Thyroid gland (tissue), 4 donors: ENCODE data around the gene CLCN5.

Source experiments
- POLR2A ChIP-seq, 2 donors: fragments of 450-650 bp; IDR thresholded peaks; one replicate each; pipeline ENCODE4 v1.6.1; 2017; ENCODE audit warnings: antibody characterized with exemption in 2 of 2, mild to moderate bottlenecking in 2 of 2, moderate library complexity in 1 of 2
- TF ChIP-seq, protein P1 (sequence below), 6 experiments: fragments of 200-600 bp in 3 of 6; fragments of 450-650 bp in 3 of 6; sonication (generic) in 3 of 6; IDR thresholded peaks; one replicate each; pipeline ENCODE4 v1.5.1; 2016 to 2019; ENCODE audit warnings: antibody characterized with exemption in 6 of 6, mild to moderate bottlenecking in 2 of 6, inconsistent platforms in 1 of 6, moderate library complexity in 1 of 6

DNA sequence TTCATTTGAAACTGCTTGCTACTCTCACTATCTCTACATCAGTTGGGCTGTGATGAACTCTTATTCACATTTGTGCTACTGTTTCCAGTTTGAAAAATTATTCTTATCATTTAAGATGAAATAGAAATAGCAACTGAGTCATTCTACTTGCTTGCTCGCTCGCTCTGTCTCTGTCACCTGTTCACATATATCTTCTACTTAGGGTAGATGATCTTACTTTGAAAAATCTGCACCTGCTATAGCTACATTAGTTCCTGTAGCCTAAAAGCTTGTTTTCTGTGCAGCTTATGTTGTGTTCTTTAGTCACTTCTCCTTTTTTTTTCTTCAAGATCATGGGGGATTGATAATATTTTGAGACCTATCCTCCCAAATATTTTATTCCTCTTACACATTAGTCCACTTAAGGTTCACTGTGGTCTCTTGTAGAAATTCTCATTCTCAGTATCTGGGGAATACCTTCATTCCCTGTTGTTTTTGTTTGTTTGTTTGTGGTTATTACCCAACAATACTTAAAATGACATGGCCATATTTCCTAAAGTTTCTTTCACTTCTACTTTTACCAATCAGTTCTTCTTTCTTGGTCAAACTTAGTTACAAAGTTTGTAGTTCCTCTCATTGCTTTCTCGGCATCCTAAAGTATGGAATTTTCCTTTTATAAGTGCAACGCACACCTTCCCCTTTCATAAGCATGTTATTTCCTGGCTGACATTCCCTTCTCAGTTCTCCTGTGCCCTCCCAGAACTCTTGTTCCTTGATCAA, 36.5 kb downstream of the CLCN5 start:
- TF ChIP-seq, protein P1, sequence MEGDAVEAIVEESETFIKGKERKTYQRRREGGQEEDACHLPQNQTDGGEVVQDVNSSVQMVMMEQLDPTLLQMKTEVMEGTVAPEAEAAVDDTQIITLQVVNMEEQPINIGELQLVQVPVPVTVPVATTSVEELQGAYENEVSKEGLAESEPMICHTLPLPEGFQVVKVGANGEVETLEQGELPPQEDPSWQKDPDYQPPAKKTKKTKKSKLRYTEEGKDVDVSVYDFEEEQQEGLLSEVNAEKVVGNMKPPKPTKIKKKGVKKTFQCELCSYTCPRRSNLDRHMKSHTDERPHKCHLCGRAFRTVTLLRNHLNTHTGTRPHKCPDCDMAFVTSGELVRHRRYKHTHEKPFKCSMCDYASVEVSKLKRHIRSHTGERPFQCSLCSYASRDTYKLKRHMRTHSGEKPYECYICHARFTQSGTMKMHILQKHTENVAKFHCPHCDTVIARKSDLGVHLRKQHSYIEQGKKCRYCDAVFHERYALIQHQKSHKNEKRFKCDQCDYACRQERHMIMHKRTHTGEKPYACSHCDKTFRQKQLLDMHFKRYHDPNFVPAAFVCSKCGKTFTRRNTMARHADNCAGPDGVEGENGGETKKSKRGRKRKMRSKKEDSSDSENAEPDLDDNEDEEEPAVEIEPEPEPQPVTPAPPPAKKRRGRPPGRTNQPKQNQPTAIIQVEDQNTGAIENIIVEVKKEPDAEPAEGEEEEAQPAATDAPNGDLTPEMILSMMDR (IDR thresholded peaks at IDR 0.05) = no peak
- TF ChIP-seq POLR2A (IDR thresholded peaks at IDR 0.05) = no peak
